GM12875 (cell line): ENCODE results near the gene TFPI.
"Not testable (repeated sequence)": the region's sequence is repeated elsewhere in the genome, so short reads cannot be mapped to it uniquely, and the experiment has no call there.

ENCODE experiments used
- H3K4me3 ChIP-seq: one replicate; pipeline ENCODE4 v1.5.1; 2011; ENCODE audit warnings: low read depth, low read length, control low read depth
- CTCF ChIP-seq: IDR thresholded peaks from 2 replicates; pipeline ENCODE4 v1.5.1; 2011; ENCODE audit warnings: low read depth, mild to moderate bottlenecking, control low read depth, inconsistent platforms, low read length, moderate library complexity, borderline replicate concordance; ENCODE audit not compliant: insufficient read depth

The TFPI gene

GRCh38 chr2:187514930-187515329 is 39.3 kb downstream of the TFPI start:
- no peak overlapping the region for H3K4me3 ChIP-seq
- no peak for TF ChIP-seq CTCF

DNA sequence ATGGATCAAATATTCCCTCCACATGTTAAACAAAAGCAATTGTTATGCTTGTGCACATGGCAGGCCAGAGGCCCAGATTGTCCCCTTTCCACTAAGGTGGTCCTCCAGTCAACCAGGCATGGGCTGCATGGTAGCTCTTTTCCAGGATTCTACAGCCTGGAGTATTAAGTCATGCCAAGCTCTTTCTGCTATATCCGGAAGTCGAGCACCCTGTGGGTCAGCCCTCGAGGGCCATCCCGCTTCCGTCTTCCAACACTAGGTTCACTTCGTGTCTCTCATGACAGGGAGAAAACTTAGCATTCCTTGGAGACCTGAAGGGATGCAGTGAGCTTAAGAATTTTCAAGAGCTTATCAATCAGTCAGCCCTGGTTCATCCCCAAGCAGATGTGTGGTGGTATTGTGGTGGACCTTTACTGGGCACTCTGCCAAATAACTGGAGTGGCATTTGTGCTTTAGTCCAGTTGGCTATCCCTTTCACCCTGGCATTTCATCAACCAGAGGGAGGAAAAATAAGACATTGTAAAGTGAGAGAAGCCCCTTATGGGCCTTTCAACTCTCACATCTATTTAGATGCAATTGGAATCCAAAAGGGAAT is 39.9 kb downstream of the TFPI start:
- H3K4me3 ChIP-seq = not testable (repeated sequence)

- H3K4me3 ChIP-seq = not testable (repeated sequence)
Observed at GRCh38 chr2:187513460-187514234, 40.6 kb downstream of the TFPI start.

GRCh38 chr2:187511356-187512315 is 42.6 kb downstream of the TFPI start:
- TF ChIP-seq CTCF = no peak
- H3K4me3 ChIP-seq = no peak overlapping the region

GRCh38 chr2:187510419-187511355 is 43.5 kb downstream of the TFPI start:
- not testable (repeated sequence) for H3K4me3 ChIP-seq

GRCh38 chr2:187509667-187510417 is 44.4 kb downstream of the TFPI start:
- no peak overlapping the region for H3K4me3 ChIP-seq
- no peak for TF ChIP-seq CTCF

- H3K4me3 ChIP-seq = no peak overlapping the region
- no peak for TF ChIP-seq CTCF
Observed at GRCh38 chr2:187506416-187506815, 47.8 kb downstream of the TFPI start.
